DMS 273 (cell line): ENCODE data around the gene ZNF451.

Experiments used
- DNase-seq: peaks from one replicate; lab custom pipeline; 2025; ENCODE audit not compliant: unreplicated experiment; lab: John Stamatoyannopoulos, UW

The ZNF451 gene

GRCh38 chr6:57147401-57147800 lies 57.4 kb downstream of the ZNF451 start:
- no peak for DNase-seq

GRCh38 chr6:57147955-57148858 lies 58.2 kb downstream of the ZNF451 start:
- no peak for DNase-seq

GRCh38 chr6:57158658-57159057 lies 68.7 kb downstream of the ZNF451 start:
- no peak for DNase-seq

- no peak for DNase-seq
Measured at GRCh38 chr6:57159127-57159526, 69.1 kb downstream of the ZNF451 start.

- DNase-seq, result no peak
Measured at GRCh38 chr6:57162028-57162427, 72.0 kb downstream of the ZNF451 start.

GRCh38 chr6:57162516-57162915 lies 72.5 kb downstream of the ZNF451 start:
- DNase-seq, result no peak

GRCh38 chr6:57163956-57164355 lies 74.0 kb downstream of the ZNF451 start:
- no peak for DNase-seq

GRCh38 chr6:57165080-57165479 lies 75.1 kb downstream of the ZNF451 start:
- DNase-seq, result no peak

GRCh38 chr6:57172136-57173055 lies 82.4 kb downstream of the ZNF451 start, which contains the start of gene BAG2:
TSS of gene BAG2 (plus strand) at chr6:57172326. CDS start at chr6:57172698, 372 bp downstream.
- peak; percentile 94 for DNase-seq

GRCh38 chr6:57173056-57173885 lies 83.3 kb downstream of the ZNF451 start:
- peak; percentile 75 for DNase-seq

GRCh38 chr6:57173886-57174510 lies 84.0 kb downstream of the ZNF451 start:
- peak; percentile 69 for DNase-seq

- no peak for DNase-seq
Measured at GRCh38 chr6:57174511-57174907, 84.5 kb downstream of the ZNF451 start.

- DNase-seq, result no peak
Measured at GRCh38 chr6:57177545-57178265, 87.7 kb downstream of the ZNF451 start.

- DNase-seq, result no peak
Measured at GRCh38 chr6:57180596-57180995, 90.6 kb downstream of the ZNF451 start.

GRCh38 chr6:57182017-57182432 lies 92.0 kb downstream of the ZNF451 start:
- DNase-seq, result no peak

- no peak for DNase-seq
Measured at GRCh38 chr6:57183336-57183735, 93.3 kb downstream of the ZNF451 start.

- DNase-seq, result peak; percentile 43
Measured at GRCh38 chr6:57190140-57190539, 100.2 kb downstream of the ZNF451 start.

GRCh38 chr6:57193177-57193576 lies 103.2 kb downstream of the ZNF451 start:
- DNase-seq, result no peak

GRCh38 chr6:57195457-57195856 lies 105.5 kb downstream of the ZNF451 start:
- DNase-seq, result peak; percentile 9
